GM19035 (cell line): Measurements from ENCODE around the gene ZNF726.
"Not testable (repeated sequence)": the region's sequence is repeated elsewhere in the genome, so short reads cannot be mapped to it uniquely, and the experiment has no call there.

Source experiments
- ATAC-seq: cut with Tn5 transposase; IDR thresholded peaks from one replicate; pipeline ENCODE4 v1.9.1; 2021; ENCODE audit not compliant: unreplicated experiment

ZNF726 gene

DNA sequence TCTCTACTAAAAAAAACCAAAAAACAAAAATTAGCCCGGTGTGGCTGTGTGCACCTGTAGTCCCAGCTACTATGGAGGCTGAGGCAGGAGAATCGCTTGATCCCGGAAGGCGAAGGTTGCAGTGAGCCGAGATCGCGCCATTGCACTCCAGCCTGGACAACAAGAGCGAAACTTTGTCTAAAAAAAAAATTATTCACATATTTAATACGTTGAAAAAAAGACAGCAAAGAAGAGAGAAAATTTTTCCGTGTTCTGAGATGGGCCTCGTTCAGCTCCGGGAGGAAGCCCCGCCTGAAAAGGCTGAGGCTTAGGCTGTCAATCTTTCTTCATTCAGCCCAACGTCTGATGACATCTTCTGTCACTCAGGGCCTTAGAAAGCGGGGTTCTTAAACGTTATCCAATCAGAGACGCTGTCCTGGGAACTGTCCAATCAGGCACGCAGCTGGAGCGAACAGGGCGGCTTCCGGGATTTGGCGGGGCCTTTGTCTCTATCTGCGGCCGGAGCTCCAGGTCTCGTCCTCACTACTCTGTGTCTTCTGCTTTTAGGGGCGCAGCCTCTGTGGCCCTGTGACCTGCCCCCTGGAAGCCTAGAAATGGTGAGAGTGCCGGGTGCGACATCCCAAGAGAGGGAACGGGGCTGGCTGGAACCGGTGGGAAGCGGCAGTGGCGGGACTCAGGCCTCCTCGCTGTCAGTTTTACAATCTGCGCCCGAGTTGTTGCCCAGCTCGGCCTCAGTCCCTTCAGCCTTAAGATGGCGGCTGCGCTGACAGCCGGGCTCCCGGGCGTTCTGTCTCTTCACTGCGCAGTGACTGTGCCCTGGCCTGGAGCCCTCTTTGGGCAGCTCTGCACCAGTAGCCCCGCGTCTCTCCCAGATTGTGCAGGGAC, at the start of gene ZNF726:
Gene ZNF726 (plus strand): TSS at position 485 of the 885 bp plus-strand sequence. CDS start 109 bp downstream, at position 594.
- ATAC-seq: peak; percentile 81

DNA sequence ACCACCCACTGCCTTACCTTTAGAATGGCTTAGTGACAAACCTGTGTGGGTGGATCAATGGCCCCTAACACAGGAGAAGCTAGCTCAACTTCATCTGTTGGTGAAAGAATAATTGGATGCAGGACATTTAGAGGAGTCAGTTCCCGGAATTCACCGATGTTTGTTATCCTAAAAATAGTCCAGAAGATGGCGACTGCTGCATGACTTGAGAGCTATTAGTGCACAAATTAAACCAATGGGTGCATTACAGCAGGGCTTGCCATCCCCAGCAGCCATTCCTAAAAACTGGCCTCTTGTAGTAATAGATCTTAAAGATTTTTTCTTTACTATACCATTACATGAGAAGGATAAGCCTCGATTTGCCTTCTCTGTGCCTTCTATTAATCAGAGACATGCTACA, 46.8 kb upstream of the ZNF726 start:
- no peak for ATAC-seq

DNA sequence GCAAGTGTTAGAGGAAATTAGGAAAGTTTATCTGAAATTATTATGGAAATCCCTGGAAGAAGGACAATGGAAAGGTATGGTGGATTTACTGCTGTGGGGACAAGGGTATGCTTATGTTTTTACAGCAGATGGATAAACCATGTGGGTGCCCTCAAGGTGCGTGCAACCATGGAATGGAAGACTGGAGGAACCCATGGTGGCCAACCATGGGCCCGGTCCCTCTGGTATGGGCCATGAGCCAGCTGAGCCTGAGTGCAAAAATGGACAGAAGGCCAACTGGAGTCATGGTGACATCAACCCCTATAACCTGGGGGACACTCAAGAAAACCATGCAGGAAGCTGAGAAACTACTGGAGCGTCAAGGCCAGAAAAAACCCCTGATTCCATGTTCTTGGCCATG, 46.1 kb upstream of the ZNF726 start:
- no peak for ATAC-seq

DNA sequence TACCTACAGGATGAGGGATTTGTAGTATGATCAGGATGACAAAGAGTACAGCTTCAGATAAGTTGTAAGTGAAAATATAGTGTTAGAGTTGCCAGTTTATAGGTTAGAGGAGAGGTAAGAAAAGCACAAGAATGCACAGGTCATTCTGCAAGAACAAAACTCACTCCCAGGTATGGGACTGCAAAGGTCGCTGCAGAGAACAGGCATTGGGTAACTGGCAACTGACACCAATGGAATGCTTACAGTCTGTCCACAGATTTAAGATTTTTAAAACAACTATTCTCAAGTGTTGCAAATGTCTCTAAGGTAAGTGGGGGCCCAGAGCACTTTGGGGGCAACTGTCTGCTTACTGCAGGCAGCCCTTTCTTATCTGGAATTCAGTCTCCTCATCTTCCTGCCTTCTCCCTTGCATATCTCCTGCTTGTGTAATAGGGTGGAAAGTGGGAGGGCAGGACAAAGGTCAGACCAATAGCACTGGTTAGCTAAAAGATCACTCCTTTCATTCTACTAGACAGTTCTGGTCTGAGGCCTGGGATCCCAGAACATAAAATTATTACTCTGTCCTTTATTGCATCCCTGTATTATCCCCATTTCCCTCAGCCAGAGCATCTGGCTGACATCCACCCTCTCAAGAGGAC, 42.3 kb upstream of the ZNF726 start:
- ATAC-seq: no peak

DNA sequence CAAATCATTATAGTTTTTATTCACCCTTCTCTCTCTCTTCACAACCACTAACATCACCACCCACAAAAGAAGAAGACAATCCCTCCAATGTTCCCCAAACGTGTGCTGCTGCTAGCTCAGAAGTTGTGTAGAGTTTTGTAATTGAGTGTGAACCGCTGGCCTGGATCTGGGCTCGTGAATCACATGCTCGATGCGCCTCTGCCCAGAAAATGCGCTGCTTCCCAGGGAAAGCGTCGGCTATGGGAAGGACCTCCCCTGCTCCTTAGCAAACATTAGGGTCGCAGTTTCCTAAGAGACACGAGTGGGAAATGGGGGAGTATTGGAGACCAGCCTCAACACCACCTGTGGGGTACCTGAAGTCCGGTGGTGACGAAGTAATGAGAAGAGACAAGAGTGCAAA, 38.4 kb upstream of the ZNF726 start:
- no peak for ATAC-seq

DNA sequence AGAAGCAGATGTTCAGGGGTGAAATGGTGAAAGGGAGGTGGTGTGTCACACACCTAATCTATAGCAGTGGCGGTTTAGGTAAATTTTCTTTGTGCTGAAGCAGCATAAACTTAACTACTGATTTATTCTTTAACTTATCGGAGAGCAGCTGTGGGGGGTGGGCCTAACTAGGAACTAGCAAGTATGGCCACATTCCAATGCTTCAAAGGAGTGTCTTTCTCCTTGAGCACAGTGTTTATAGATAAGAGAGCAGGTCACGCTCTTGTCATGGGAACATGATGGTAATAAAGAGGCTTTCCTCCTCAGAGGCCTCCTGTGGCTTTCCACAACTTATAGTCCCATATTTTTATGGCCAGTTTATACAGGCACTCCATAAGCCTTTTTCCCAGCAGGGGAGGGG, 37.9 kb upstream of the ZNF726 start:
- not testable (repeated sequence) for ATAC-seq

DNA sequence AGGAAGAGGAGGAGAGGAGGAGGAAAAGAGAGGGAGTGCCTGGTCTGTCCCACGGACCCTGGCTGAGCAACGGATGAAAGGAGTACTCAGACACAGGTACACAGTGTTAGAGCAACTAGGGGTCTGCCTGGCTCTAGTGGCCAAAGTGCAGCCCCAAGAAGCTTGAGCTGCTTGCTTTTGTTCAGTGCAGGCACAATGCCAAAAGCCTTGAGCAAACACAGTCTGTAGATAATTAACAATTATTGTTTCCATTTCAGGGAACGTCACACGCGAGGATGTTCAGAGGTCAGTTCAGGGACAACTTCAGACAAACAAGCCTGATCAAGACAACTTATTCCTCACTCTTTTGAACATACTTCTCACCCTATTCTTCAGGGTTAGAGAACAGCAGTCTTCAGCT, 32.2 kb upstream of the ZNF726 start:
- no peak for ATAC-seq

DNA sequence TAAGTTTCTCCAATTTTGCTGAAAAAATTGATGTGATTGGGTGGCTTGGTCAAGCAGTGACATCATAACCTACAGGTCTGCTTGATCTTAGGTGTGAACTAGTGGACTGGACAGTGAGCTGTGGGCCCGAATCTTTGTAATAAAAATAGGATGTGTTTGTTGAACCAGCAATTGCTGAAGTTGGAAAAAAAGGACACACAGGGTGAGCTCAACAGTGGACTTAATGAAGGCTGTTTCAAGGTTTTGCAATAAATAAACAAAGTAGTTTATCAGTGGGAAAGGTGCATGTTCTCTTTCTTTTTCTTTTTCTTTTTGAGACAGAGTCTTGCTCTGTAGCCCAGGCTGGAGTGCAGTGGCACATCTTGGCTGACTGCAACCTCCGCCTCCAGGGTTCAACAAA, 30.3 kb upstream of the ZNF726 start:
- ATAC-seq: no peak

DNA sequence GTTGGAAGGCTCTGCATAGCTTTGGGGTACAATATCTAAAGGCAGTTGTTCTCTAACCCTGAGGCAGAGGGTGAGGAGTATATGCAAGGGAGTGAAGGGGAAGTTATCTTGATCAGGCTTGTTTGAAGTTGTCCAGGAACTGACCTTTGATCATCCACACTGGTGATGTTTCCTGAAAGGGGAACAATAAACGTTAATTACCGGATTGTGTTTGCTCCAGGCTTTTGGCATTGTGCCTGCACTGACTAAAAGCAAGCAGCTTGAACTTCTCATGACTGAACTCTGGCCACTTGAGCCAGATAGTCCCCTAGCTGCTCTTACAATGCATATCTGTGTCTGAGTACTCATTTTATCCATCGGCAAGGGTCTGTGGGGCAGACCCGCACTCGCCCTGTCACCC, 27.0 kb upstream of the ZNF726 start:
- ATAC-seq: no peak

DNA sequence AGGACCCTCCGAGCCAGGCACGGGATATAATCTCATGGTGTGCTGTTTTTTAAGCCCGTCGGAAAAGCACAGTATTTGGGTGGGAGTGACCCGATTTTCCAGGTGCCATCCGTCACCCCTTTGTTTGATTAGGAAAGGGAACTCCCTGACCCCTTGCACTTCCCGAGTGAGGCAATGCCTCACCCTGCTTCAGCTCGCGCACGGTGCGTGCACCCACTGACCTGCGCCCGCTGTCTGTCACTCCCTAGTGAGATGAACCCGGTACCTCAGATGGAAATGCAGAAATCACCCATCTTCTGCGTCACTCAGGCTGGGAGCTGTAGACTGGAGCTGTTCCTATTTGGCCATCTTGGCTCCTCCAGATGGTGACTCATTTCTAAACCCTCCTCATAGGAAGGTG, 18.6 kb upstream of the ZNF726 start:
- not testable (repeated sequence) for ATAC-seq

DNA sequence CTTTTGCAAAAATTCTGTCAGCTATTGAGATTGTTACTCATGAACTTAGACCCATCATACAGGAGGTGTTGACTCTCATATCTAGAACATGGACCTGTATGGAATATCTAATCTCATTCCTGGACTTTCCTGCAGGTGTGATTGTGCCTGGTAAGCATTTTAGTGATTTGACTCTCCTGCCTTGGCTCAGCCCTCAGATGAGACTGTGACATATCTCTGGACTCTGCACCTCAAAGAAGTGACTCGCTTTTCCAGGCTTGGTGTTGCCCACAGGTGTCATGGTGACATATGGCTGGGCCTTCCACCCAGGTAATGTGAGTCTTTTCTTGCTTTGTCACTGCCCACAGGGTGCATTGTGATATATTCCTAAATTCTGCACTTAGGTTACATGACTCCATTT, 17.8 kb upstream of the ZNF726 start:
- no peak for ATAC-seq

DNA sequence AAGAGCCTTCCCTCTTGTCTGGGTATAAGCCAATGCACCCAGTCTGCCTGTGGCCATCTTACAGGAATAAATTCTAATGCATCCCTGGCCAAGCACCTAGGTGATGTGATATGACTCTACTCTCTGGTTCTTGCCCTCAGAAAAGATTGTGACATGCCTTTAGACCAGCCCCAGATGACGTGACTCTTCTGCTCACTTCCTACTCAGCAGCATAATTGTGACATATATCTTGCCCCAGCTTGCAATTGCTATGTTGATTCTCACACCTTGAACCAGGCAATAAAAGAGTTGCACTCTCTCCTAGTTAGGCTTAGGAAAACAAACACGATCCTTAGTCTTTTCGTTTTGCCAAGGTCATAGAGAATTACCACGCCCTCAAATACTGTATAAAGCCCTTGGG, 13.3 kb upstream of the ZNF726 start:
- ATAC-seq: no peak

DNA sequence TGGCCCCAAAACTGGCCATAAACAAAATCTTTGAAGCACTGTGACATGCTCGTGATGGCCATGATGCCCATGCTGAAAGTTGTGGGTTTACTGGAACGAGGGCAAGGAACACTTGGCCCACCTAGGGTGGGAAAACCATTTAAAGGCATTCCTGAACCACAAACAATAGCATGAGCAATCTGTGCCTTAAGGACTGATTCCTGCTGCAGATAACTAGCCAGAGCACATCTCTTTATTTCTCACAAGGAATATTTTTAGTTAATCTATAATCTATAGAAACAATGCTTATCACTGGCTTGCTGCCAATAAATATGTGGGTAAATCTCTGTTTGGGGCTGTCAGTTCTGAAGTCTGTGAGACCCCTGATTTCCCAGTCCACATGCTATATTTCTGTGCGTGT, 10.3 kb upstream of the ZNF726 start:
- no peak for ATAC-seq

DNA sequence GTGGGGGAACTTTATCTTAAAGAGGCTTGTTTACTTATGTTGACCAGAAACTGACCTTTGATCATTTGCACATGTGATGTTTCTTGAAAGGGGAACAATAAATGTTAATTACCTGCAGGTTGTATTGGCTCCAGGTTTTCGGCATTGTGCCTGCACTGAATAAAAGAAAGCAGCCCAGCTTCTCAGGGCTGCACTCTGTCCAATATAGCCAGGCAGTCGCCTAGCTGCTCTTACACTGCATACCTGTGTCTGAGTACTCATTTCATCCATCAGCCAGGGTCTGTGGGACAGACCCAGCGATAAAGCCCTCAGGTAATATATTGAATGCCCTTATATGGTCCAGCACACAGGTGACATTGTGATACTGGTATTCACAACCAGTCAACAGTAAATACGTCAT, 8.9 kb upstream of the ZNF726 start:
- no peak for ATAC-seq

DNA sequence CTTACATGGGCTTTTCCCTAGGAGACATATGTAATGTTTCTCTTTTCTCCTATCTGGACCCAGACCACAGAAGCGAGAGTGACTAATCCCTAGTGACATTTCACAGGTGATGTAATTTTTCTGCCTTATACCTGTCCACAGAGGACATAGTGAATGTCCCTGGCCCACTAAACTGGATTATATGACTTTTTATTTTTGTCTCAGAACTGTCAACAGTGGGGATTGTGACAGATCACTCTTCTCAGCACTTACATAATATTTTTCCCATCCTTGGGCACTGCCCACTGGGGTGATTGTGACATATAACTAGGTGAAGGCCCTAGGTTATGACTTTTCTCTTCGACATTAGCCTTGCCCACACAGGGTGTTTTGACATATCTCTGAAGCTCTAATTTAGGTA, 7.9 kb upstream of the ZNF726 start:
- no peak for ATAC-seq

DNA sequence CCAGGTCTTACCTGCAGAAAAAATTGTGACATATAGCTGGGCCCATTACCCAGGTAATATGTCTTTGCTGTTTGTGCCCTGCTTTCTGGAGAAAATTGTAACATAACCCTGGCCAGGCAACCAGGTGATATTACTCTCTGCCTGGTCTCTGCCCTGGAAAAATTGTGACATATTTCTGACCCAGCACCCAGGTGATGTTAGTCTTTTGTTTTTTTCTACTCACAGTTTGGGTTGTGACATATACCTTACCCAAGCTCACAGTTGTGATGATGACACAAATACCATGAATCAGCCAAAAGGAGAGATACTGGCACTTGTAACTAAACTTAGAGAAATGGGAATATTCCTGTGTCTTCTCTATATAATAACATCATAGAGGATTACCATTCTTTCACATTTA, 6.5 kb upstream of the ZNF726 start:
- no peak for ATAC-seq

DNA sequence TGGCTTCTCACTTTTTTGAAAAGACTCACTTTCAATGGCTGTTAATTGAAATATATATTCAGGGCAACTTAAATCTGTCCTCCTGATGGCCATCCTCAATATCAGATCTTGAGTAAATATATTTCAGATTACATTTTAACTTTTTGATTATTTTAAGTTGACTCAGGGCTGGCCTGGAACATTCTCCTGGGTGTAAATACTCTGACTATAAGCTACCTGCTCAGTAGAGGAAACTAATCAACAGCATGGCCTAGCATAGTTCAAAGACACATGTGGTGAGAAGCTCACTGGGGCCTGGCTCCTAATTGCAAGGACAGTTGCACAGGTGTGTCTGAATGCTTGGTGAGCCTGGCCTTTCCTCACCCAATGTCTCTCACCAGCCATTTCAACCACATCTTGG, 5.5 kb upstream of the ZNF726 start:
- ATAC-seq: no peak

DNA sequence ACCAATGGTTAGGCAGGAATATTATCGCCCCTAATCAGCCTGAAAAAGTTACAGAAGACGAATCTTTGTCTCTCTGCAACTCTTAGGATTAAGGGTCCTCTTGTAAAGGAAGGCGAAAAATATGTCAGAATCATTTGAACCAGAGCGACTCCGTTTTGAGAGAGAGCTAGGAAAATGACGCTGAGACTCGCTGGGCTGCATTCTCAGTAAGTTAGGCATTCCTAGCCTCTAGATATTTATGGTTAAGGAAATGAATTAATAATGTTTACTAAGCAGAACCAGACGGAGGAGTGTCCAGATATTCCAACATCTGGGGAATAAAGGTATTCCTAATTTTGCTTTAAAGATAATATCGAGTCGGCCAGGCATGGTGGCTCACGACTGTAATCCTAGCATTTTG, 755 bp upstream of the ZNF726 start:
- no peak for ATAC-seq

DNA sequence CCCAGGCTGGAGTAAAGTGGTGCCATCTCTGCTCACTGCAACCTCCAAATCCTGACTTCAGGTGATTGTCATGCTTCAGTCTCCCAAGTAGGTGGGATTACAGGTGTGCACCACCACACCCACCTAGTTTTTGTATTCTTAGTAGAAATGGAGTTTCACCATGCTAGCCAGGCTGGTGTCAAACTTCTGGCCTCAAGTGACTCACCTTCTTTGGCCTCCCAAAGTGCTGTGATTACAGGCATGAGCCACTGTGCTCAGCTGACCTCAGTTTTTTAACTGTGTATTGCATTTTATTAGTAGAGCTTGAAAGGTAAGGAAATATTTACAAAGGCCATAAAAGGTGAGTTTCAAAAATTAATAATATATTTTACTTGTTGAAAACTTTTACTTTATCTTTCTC, 2.3 kb downstream of the ZNF726 start:
- no peak for ATAC-seq

DNA sequence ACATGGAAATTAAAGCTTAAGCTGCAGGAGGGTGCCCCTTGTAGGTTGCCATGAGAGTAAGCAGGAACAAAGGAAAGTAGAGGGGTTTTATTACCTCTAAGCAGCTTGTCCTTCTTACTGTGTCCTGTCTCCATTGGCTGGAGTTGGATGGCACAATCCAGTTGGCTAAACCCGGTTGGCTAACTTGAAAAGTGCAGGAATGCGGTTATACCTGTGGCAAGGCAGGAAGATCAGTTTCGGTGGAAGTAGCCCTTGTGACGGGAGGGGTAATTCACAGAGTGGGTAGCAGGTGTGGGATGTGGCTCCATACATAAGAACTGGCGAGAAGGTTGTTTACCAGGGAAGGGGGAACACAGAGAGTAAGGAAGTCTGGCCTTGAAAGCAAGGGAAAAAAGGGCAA, 3.2 kb downstream of the ZNF726 start:
- ATAC-seq: no peak

DNA sequence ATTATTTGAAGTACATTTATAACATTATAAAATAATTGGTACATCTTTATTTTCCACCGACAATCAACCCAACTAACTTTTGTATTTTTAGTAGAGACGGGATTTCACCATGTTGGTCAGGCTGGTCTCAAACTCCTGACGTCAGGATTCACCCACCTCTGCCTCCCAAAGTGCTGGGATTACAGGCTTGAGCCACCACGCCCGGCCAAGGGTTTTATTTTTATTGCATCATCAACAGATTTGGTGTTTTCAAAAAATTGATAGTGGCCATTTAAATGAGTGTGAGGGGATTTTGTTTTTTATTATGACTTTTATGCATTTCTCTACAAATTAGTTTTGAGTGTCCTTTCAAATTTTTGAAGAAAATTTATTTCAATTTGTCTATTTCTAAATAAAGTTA, 10.6 kb downstream of the ZNF726 start:
- ATAC-seq: no peak

DNA sequence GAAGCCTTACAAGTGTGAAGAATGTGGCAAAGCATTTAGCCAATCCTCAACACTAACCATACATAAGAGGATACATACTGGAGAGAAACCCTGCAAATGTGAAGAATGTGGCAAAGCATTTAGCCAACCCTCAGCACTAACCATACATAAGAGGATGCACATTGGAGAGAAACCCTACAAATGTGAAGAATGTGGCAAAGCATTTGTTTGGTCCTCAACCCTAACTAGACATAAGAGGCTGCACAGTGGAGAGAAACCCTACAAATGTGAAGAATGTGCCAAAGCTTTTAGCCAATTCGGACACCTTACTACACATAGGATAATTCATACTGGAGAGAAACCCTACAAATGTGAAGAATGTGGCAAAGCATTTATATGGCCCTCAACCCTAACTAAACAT, 18.2 kb downstream of the ZNF726 start:
- no peak for ATAC-seq

DNA sequence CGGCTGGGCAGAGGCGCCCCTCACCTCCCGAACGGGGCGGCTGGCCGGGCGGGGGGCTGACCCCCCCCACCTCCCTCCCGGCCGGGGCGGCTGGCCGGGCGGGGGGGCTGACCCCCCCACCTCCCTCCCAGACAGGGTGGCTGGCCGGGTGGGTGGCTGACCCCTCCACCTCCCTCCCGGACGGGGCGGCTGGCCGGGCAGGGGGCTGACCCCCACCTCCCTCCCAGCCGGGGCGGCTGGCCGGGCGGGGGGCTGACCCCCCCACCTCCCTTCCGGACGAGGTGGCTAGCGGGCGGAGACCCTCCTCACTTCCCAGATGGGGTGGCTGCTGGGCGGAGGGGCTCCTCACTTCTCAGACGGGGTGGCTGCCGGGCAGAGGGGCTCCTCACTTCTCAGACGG, 22.3 kb downstream of the ZNF726 start:
- not testable (repeated sequence) for ATAC-seq
